HepG2 (cell line): ENCODE measurements around the gene RHOBTB3. TPM values are rescaled to one million over a fixed set of nuclear protein-coding genes. Genes with fewer than 3 reads are reported as not detected.

Experiments used
- ARNTL ChIP-seq: sonication (generic); formaldehyde crosslinking; IDR thresholded peaks from 2 replicates; pipeline ENCODE4 v1.4.0; 2020; ENCODE audit warnings: mild to moderate bottlenecking, missing genetic modification reagents
- GATA4 ChIP-seq: sonication (generic); IDR thresholded peaks from 2 replicates; pipeline ENCODE4 v1.6.1; 2016; ENCODE audit warnings: antibody characterized with exemption, low read depth, borderline replicate concordance
- KDM5B ChIP-seq: sonication (generic); formaldehyde crosslinking; IDR thresholded peaks from 2 replicates; pipeline ENCODE4 v1.4.0; 2020; ENCODE audit warnings: missing genetic modification reagents, mild to moderate bottlenecking, borderline replicate concordance
- PAF1 ChIP-seq: IDR thresholded peaks from 2 replicates; pipeline ENCODE4 v1.6.1; 2016; ENCODE audit warnings: missing genetic modification reagents, missing compliant biosample characterization
- SIN3A ChIP-seq: IDR thresholded peaks from 2 replicates; pipeline ENCODE4 v1.6.1; 2011; ENCODE audit warnings: low read depth, mild to moderate bottlenecking, control low read depth, low read length, borderline replicate concordance
- TSC22D2 ChIP-seq: sonication (generic); formaldehyde crosslinking; IDR thresholded peaks from 2 replicates; pipeline ENCODE4 v1.5.1; 2020; ENCODE audit warnings: missing genetic modification reagents, mild to moderate bottlenecking, borderline replicate concordance
- ZBTB40 ChIP-seq, 2 experiments: fragments of 450-650 bp in 1 of 2; sonication (generic) in 1 of 2; formaldehyde crosslinking in 1 of 2; IDR thresholded peaks; 2 replicates each; pipeline versions ENCODE4 v1.6.1 to v1.8.0; 2016 to 2022; ENCODE audit warnings: antibody characterized with exemption in 1 of 2, mild to moderate bottlenecking in 1 of 2, missing genetic modification reagents in 1 of 2
- ZBTB49 ChIP-seq: sonication (generic); formaldehyde crosslinking; IDR thresholded peaks from 2 replicates; pipeline ENCODE4 v1.4.0; 2020; ENCODE audit warnings: missing genetic modification reagents, borderline replicate concordance
- ZFYVE20 ChIP-seq: sonication (generic); formaldehyde crosslinking; IDR thresholded peaks from 2 replicates; pipeline ENCODE4 v1.8.0; 2023; ENCODE audit warnings: low read depth, mild to moderate bottlenecking, moderate library complexity, missing genetic modification reagents, borderline replicate concordance
- ZKSCAN1 ChIP-seq: fragments of 150-350 bp; IDR thresholded peaks from 2 replicates; pipeline ENCODE4 v1.6.1; 2014; ENCODE audit warnings: low read length
- ZNF275 ChIP-seq: sonication (generic); formaldehyde crosslinking; IDR thresholded peaks from 2 replicates; pipeline ENCODE4 v1.8.0; 2022; ENCODE audit warnings: missing genetic modification reagents, mild to moderate bottlenecking, inconsistent platforms, borderline replicate concordance
- ZNF432 ChIP-seq: sonication (generic); formaldehyde crosslinking; IDR thresholded peaks from 2 replicates; pipeline ENCODE4 v1.5.0; 2020; ENCODE audit warnings: missing genetic modification reagents, mild to moderate bottlenecking, borderline replicate concordance
- ZNF576 ChIP-seq: sonication (generic); formaldehyde crosslinking; IDR thresholded peaks from 2 replicates; pipeline ENCODE4 v1.4.0; 2020; ENCODE audit warnings: mild to moderate bottlenecking, missing genetic modification reagents
- ZNF670 ChIP-seq: sonication (generic); formaldehyde crosslinking; IDR thresholded peaks from 2 replicates; pipeline ENCODE4 v1.8.0; 2022; ENCODE audit warnings: mild to moderate bottlenecking, missing genetic modification reagents, borderline replicate concordance
- ZNF720 ChIP-seq: sonication (generic); formaldehyde crosslinking; IDR thresholded peaks from 2 replicates; pipeline ENCODE4 v1.4.0; 2020; ENCODE audit warnings: missing genetic modification reagents
- polyA plus RNA-seq, 8 experiments: library from polyadenylated mRNA; depleted of rRNA in 3 of 8; stranded (reverse) in 7 of 8; unstranded in 1 of 8; fragments of >200 nt; fragmentation: Illumina TruSeq in 4 of 8; extraction: Trizol in 4 of 8; gene quantifications; 2 replicates each; pipeline versions ENCODE4 v1.2.1 to v1.2.3, GENCODE V29; 2011 to 2016; ENCODE audit warnings: low read depth in 4 of 8, missing spikeins in 1 of 8, mixed read lengths in 1 of 8; ENCODE audit not compliant: insufficient read depth in 1 of 8
- total RNA-seq, 5 experiments: library from RNA; depleted of rRNA; stranded (reverse); fragments of >200 nt; fragmentation: Illumina TruSeq; extraction: Trizol; gene quantifications; 2 replicates each; pipeline ENCODE4 v1.2.3, GENCODE V29; 2016; ENCODE audit warnings: low read depth in 1 of 5

RHOBTB3 gene
- total and polyA plus RNA-seq, 2 of the 13 experiments (the other 11 are each of a cell fraction or from before 2014, with no cell fraction given): 31.6 to 35.4 TPM

GRCh38 chr5:95803271-95804148 lies 72.4 kb downstream of the RHOBTB3 start (continued):
- TF ChIP-seq PAF1 (CRISPR knock-in tag) (no peak), ZNF576 (CRISPR knock-in tag) (no peak), ZBTB49 (CRISPR knock-in tag) (no peak), ARNTL (CRISPR knock-in tag) (no peak; the same call in 1 of the 2 replicates), ZNF720 (CRISPR knock-in tag) (no peak), TSC22D2 (CRISPR knock-in tag) (no peak; the same call in 1 of the 2 replicates), ZBTB40 (IDR thresholded peaks at IDR 0.05) (no peak), ZBTB40 (CRISPR knock-in tag; IDR thresholded peaks at IDR 0.05) (no peak), ZNF275 (CRISPR knock-in tag) (no peak), GATA4 (no peak; the same call in 1 of the 2 replicates), SIN3A (no peak), ZFYVE20 (CRISPR knock-in tag) (no peak), ZNF432 (no peak), ZNF670 (CRISPR knock-in tag) (no peak; the same call in 1 of the 2 replicates), ZKSCAN1 (no peak), KDM5B (CRISPR knock-in tag) (no peak)
